Activated CD8-positive, alpha-beta T cell treated with anti-CD3 and anti-CD28 coated beads for 36 hours (primary cell): Measurements from ENCODE around the gene GET3. TPM values are rescaled to one million over a fixed set of nuclear protein-coding genes. Genes with fewer than 3 reads are reported as not detected.

Experiments
- ATAC-seq: fragments of 200-7000 bp; cut with Tn5 transposase; one replicate; pipeline ENCODE4 v1.10.0; 2021; ENCODE audit warnings: mild to moderate bottlenecking, moderate library complexity
- CTCF ChIA-PET: fragments of 350-600 bp; sonication (Branson Sonifier 250); formaldehyde crosslinking; loops from one replicate; lab custom pipeline; 2021; ENCODE audit warnings: antibody characterized with exemption; lab: Charles Lee
- POLR2A ChIA-PET: fragments of 350-600 bp; sonication (Branson Sonifier 250); formaldehyde crosslinking; loops from one replicate; lab custom pipeline; 2021; ENCODE audit warnings: antibody characterized with exemption; lab: Charles Lee
- DNase-seq: peaks from one replicate; pipeline ENCODE4 v3.0.0-alpha.2; 2020
- H3K27ac Mint-ChIP-seq: one replicate; pipeline ENCODE4 v1.8.0; 2021; ENCODE audit warnings: mild to moderate bottlenecking, mixed read lengths
- H3K27me3 Mint-ChIP-seq: one replicate; pipeline ENCODE4 v1.8.0; 2021; ENCODE audit warnings: mixed read lengths
- H3K36me3 Mint-ChIP-seq: one replicate; pipeline ENCODE4 v1.8.0; 2021; ENCODE audit warnings: low read depth, mixed read lengths
- H3K4me1 Mint-ChIP-seq: one replicate; pipeline ENCODE4 v1.8.0; 2021; ENCODE audit warnings: low read depth, mixed read lengths
- H3K4me3 Mint-ChIP-seq: one replicate; pipeline ENCODE4 v1.8.0; 2021; ENCODE audit warnings: mild to moderate bottlenecking, moderate library complexity, mixed read lengths
- H3K9me3 Mint-ChIP-seq: one replicate; pipeline ENCODE4 v1.8.0; 2021; ENCODE audit warnings: mixed read lengths
- intact Hi-C: fragments of 100-400 bp; cut with micrococcal nuclease; formaldehyde crosslinking; loops from one replicate; pipeline ENCODE4 v1.10.0; 2022
- total RNA-seq, 2 experiments: library from RNA; stranded (reverse); gene quantifications; one replicate each; pipeline ENCODE4 v1.2.3, GENCODE V29; 2021
- TF ChIP-seq, protein P1 (sequence below): fragments of 200-600 bp; IDR thresholded peaks from one replicate; pipeline ENCODE4 v1.8.0; 2022; ENCODE audit warnings: antibody characterized with exemption, mild to moderate bottlenecking

Gene GET3
- total RNA-seq, 2 experiments from 2014 or later = 50.7 to 52.2 TPM

GRCh38 chr19:12778905-12779161 lies 41.5 kb downstream of the GET3 start:
- intact Hi-C loops = loop anchor here (2.0 kb wide), 1 partner anchor 16 kb away; no protein-coding TSS in a partner anchor
- ATAC-seq = no peak
- Mint-ChIP-seq H3K4me3 (peak overlapping the region; percentile 85), H3K27me3 (no peaks in the 10 kb centered on the region), H3K9me3 (no peaks in the 10 kb centered on the region), H3K27ac (peak overlapping the region; percentile 92), H3K4me1 (peaks cover 39% of the 10 kb centered on the region), H3K36me3 (no peaks in the 10 kb centered on the region)
- POLR2A ChIA-PET = interaction anchor here (0.8 to 3.5 kb wide), 9 partner anchors 10 to 159 kb away, joined by 3 to 58 read pairs (median 7); partner anchors contain the start of genes CALR, JUNB, PRDX2 and THSD8
- CTCF ChIA-PET = interaction anchor here (1.0 to 9.2 kb wide), 8 partner anchors 9 to 68 kb away, joined by 3 to 326 read pairs (median 13); partner anchors contain the start of genes JUNB, PRDX2 and THSD8
- TF ChIP-seq, protein P1, sequence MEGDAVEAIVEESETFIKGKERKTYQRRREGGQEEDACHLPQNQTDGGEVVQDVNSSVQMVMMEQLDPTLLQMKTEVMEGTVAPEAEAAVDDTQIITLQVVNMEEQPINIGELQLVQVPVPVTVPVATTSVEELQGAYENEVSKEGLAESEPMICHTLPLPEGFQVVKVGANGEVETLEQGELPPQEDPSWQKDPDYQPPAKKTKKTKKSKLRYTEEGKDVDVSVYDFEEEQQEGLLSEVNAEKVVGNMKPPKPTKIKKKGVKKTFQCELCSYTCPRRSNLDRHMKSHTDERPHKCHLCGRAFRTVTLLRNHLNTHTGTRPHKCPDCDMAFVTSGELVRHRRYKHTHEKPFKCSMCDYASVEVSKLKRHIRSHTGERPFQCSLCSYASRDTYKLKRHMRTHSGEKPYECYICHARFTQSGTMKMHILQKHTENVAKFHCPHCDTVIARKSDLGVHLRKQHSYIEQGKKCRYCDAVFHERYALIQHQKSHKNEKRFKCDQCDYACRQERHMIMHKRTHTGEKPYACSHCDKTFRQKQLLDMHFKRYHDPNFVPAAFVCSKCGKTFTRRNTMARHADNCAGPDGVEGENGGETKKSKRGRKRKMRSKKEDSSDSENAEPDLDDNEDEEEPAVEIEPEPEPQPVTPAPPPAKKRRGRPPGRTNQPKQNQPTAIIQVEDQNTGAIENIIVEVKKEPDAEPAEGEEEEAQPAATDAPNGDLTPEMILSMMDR = no peak
- no peak for DNase-seq

DNA sequence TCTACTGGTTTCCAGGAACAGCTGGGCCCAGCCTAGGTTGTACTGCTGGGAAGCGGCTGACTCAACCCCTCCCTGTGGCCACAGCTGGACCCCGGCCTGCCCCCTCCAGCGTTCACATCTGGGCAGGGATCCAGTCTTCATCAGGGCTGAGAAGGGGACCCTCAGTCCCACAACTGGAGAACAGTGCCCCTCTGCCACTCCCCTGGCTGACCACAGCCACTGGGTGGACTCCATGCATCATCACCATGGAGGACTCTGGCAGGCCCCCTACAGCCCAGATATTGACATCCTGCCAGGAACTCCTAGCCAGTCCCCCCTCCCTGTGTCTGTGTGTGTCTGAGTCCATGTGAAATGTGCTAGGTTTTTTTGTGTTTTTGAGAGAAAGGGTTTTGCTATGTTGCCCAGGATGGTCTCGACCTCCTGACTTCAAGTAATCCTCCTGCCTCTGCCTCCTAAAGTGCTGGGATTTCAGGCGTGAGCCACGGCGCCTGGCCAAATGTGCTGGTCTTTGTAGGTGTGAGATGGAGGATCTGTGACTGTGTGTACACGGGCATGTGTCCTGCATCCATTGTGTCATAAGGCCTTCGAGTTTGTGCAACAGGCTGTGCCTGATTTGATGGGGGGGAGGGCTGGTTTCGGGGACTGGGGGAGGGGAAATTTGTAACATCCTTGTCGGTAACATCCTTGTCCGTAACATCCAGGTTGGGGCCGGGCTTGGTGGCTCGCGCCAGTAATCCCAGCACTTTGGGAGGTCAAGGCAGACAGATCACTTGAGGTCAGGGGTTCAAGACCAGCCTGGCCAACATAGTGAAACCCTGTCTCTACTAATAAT lies 42.1 kb downstream of the GET3 start:
- TF ChIP-seq, protein P1 = no peak
- POLR2A ChIA-PET = interaction anchor here (0.8 to 3.5 kb wide), 5 partner anchors 9 to 20 kb away, joined by 3 to 58 read pairs (median 7); partner anchors contain the start of gene JUNB
- Mint-ChIP-seq H3K4me1 (peaks cover 38% of the 10 kb centered on the region), H3K9me3 (no peaks in the 10 kb centered on the region), H3K27ac (peak overlapping the region; percentile 87), H3K27me3 (no peaks in the 10 kb centered on the region), H3K4me3 (peak overlapping the region; percentile 85), H3K36me3 (no peaks in the 10 kb centered on the region)
- no peak for ATAC-seq
- intact Hi-C loops = loop anchor here (2.0 kb wide), 1 partner anchor 15 kb away; no protein-coding TSS in a partner anchor
- DNase-seq = peak; percentile 54
- CTCF ChIA-PET = interaction anchor here (1.4 to 9.2 kb wide), 6 partner anchors 9 to 67 kb away, joined by 6 to 326 read pairs (median 18); partner anchors contain the start of genes JUNB, PRDX2 and THSD8

DNA sequence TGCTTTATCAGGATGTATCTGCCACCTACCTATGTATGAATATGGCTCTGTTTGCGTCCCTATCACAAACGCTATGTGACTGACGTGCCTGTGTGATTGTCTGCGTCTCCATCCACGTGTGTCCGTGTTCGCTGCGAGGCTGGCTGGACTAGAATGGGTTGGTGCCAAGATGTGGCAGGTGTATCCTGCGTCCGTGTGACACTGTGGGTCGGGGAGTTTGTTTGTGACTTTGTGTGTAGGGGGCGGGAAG lies 44.8 kb downstream of the GET3 start:
- Mint-ChIP-seq H3K4me1 (peaks cover 36% of the 10 kb centered on the region), H3K4me3 (peak overlapping the region; percentile 75), H3K36me3 (no peaks in the 10 kb centered on the region), H3K9me3 (no peaks in the 10 kb centered on the region), H3K27me3 (no peaks in the 10 kb centered on the region), H3K27ac (no peak overlapping the region)
- DNase-seq (no peak), ATAC-seq (no peak)
- TF ChIP-seq, protein P1 = no peak
- ChIA-PET POLR2A (interaction anchor here (0.6 to 3.9 kb wide), 10 partner anchors 8 to 183 kb away, joined by 3 to 97 read pairs (median 6); partner anchors contain the start of genes GET3, JUNB, PRDX2 and THSD8), CTCF (interaction anchor here (0.7 to 9.2 kb wide), 3 partner anchors 14 to 115 kb away, joined by 3 to 326 read pairs (median 3); partner anchors contain the start of genes JUNB, PRDX2 and THSD8)
- intact Hi-C loops = no loop called here

GRCh38 chr19:12782424-12783290 lies 45.4 kb downstream of the GET3 start:
- Mint-ChIP-seq H3K4me3 (peak overlapping the region; percentile 75), H3K27ac (no peak overlapping the region)
- intact Hi-C loops = no loop called here

More at GRCh38 chr19:12782424-12783290, 45.4 kb downstream of the GET3 start:
- Mint-ChIP-seq H3K27me3 (no peaks in the 10 kb centered on the region), H3K9me3 (no peaks in the 10 kb centered on the region), H3K4me1 (peaks cover 31% of the 10 kb centered on the region), H3K36me3 (no peaks in the 10 kb centered on the region)
- ChIA-PET POLR2A (interaction anchor here (0.6 to 3.9 kb wide), 12 partner anchors 8 to 1044 kb away, joined by 3 to 97 read pairs (median 4); partner anchors contain the start of genes CALR, GET3, JUNB and PRDX2), CTCF (interaction anchor here (0.7 to 9.2 kb wide), 6 partner anchors 14 to 115 kb away, joined by 3 to 326 read pairs (median 3); partner anchors contain the start of genes JUNB, PRDX2 and THSD8)
- DNase-seq = peak; percentile 93
- peak; percentile 43 for ATAC-seq
- TF ChIP-seq, protein P1 = no peak
